Endothelial cell of umbilical vein (primary cell): Measurements from ENCODE around the gene BATF. TPM values are rescaled to one million over a fixed set of nuclear protein-coding genes. Genes with fewer than 3 reads are reported as not detected.
"Not testable (repeated sequence)": the region's sequence is repeated elsewhere in the genome, so short reads cannot be mapped to it uniquely, and the experiment has no call there.

ENCODE experiments used
- Bru-seq: library from RNA; stranded (reverse); fragments of 400-500 nt; gene quantifications from one replicate; lab custom pipeline; 2021; lab: Mats Ljungman, UMichigan
- BruChase-seq, 2 experiments: library from RNA; stranded (reverse); fragments of 400-500 nt; gene quantifications; one replicate each; lab custom pipeline; 2021; lab: Mats Ljungman, UMichigan
- BruUV-seq: library from RNA; stranded (reverse); fragments of 400-500 nt; replicated peaks from 2 replicates; lab custom pipeline; 2021; lab: Mats Ljungman, UMichigan
- CTCF ChIA-PET: fragments of 300-600, 350-600 bp; sonication (Branson Sonifier 250); formaldehyde crosslinking; loops from one replicate; lab custom pipeline; 2021; ENCODE audit warnings: antibody characterized with exemption, inconsistent platforms; lab: Charles Lee
- POLR2A ChIA-PET: fragments of 300-600, 350-600 bp; sonication (Branson Sonifier 250); formaldehyde crosslinking; loops from one replicate; lab custom pipeline; 2021; ENCODE audit warnings: antibody characterized with exemption, inconsistent platforms; lab: Charles Lee
- DNase-seq: peaks from one replicate; pipeline ENCODE4 v3.0.0-alpha.2; 2011; ENCODE audit warnings: low read depth, low spot score
- FAIRE-seq: peaks from 2 replicates; lab custom pipeline; 2011; peaks lifted over from hg19 to GRCh38; lab: Jason Lieb, UNC
- H2AFZ ChIP-seq: 2 replicates; pipeline ENCODE4 v1.6.0; 2012; ENCODE audit warnings: low read depth, low read length, control low read depth, inconsistent platforms
- H3K27ac ChIP-seq: 2 replicates; pipeline ENCODE4 v1.5.1; 2011; ENCODE audit warnings: low read depth, mild to moderate bottlenecking, control low read depth, low read length, moderate library complexity; ENCODE audit not compliant: insufficient read depth
- H3K27me3 ChIP-seq, 2 experiments: 2 replicates each; pipeline versions ENCODE4 v1.6.0 to v1.6.1; 2011; ENCODE audit warnings: low read length in 2 of 2, mixed read lengths in 1 of 2; ENCODE audit not compliant: control insufficient read depth in 2 of 2, insufficient read depth in 2 of 2
- H3K36me3 ChIP-seq, 2 experiments: 2 replicates in 1 of 2; 3 replicates in 1 of 2; pipeline ENCODE4 v1.5.1; 2011; ENCODE audit warnings: low read length in 2 of 2, mild to moderate bottlenecking in 1 of 2, moderate library complexity in 1 of 2; ENCODE audit not compliant: control insufficient read depth in 2 of 2, insufficient read depth in 2 of 2; ENCODE audit errors: extremely low read depth in 1 of 2
- H3K4me1 ChIP-seq: 3 replicates; pipeline ENCODE4 v1.5.1; 2011; ENCODE audit warnings: mild to moderate bottlenecking, low read length; ENCODE audit not compliant: control insufficient read depth, insufficient read depth; ENCODE audit errors: extremely low read depth
- H3K4me2 ChIP-seq: 2 replicates; pipeline ENCODE4 v1.6.1; 2011; ENCODE audit warnings: low read length, control low read depth, mixed read lengths; ENCODE audit not compliant: insufficient read depth
- H3K4me3 ChIP-seq, 3 experiments: fragments of 200-600 bp in 1 of 3; sonication (generic), shearing (Covaris generic) in 1 of 3; replicated peaks in 1 of 3; 2 replicates each; pipeline ENCODE4 v1.5.1; 2011 to 2016; ENCODE audit warnings: control low read depth in 3 of 3, low read length in 3 of 3, mild to moderate bottlenecking in 2 of 3, inconsistent platforms in 1 of 3, low read depth in 1 of 3, moderate library complexity in 1 of 3; ENCODE audit not compliant: insufficient read depth in 1 of 3
- H3K79me2 ChIP-seq: 2 replicates; pipeline ENCODE4 v1.6.0; 2012; ENCODE audit warnings: low read length, inconsistent platforms; ENCODE audit not compliant: control insufficient read depth, insufficient read depth
- H3K9ac ChIP-seq: replicated peaks from 2 replicates; pipeline ENCODE3; 2011; ENCODE audit warnings: low read length, control low read depth; ENCODE audit not compliant: insufficient read depth; ENCODE audit errors: extremely low read depth
- H3K9me1 ChIP-seq: replicated peaks from 3 replicates; pipeline ENCODE4 v1.6.0; 2011; ENCODE audit warnings: mild to moderate bottlenecking, low read length; ENCODE audit not compliant: control insufficient read depth, insufficient read depth; ENCODE audit errors: extremely low read depth
- H3K9me3 ChIP-seq: replicated peaks from 2 replicates; pipeline ENCODE4 v1.5.1; 2012; ENCODE audit warnings: low read length, inconsistent platforms; ENCODE audit not compliant: control insufficient read depth, insufficient read depth
- H4K20me1 ChIP-seq: replicated peaks from 2 replicates; pipeline ENCODE3; 2011; ENCODE audit warnings: mild to moderate bottlenecking, low read length; ENCODE audit not compliant: control insufficient read depth, insufficient read depth; ENCODE audit errors: extremely low read depth
- EZH2 ChIP-seq: IDR thresholded peaks from 2 replicates; pipeline ENCODE4 v1.6.1; 2012; ENCODE audit warnings: borderline replicate concordance, low read depth, mild to moderate bottlenecking, moderate library complexity, low read length, inconsistent platforms; ENCODE audit not compliant: severe bottlenecking
- JUN ChIP-seq: IDR thresholded peaks from 2 replicates; pipeline ENCODE4 v1.6.1; 2011; ENCODE audit warnings: borderline replicate concordance, low read depth; ENCODE audit not compliant: insufficient read length, insufficient read depth
- MAX ChIP-seq: IDR thresholded peaks from 2 replicates; pipeline ENCODE4 v1.6.1; 2011; ENCODE audit not compliant: insufficient read depth, insufficient read length
- MYC ChIP-seq: IDR thresholded peaks from one replicate; pipeline ENCODE4 v1.6.1; 2011; ENCODE audit warnings: mild to moderate bottlenecking, low read depth, low read length
- POLR2A ChIP-seq: IDR thresholded peaks from 2 replicates; pipeline ENCODE4 v1.6.1; 2012; ENCODE audit warnings: low read depth, mild to moderate bottlenecking, control low read depth, low read length
- dilution Hi-C: fragments of 300-500 bp; cut with MboI; formaldehyde crosslinking; loops from one replicate; pipeline ENCODE4 v1.15.0; 2019; ENCODE audit warnings: low sequenced_read_pairs; ENCODE audit not compliant: extremely low pct_ligation_motif_present
- intact Hi-C: fragments of 100-400 bp; cut with micrococcal nuclease; formaldehyde crosslinking; loops from one replicate; pipeline ENCODE4 v1.10.0; 2022
- long read RNA-seq: library from polyadenylated mRNA; stranded (forward); transcript quantifications from one replicate; pipeline ENCODE4 v2.0.0, GENCODE V29; 2021
- polyA minus RNA-seq, 3 experiments: library from RNA; depleted of rRNA, polyadenylated mRNA; stranded (reverse); fragments of >200 nt; gene quantifications; 1 replicate in 1 of 3; 2 replicates in 2 of 3; pipeline ENCODE4 v1.2.3, GENCODE V29; 2011
- polyA plus RNA-seq, 4 experiments: library from polyadenylated mRNA; depleted of rRNA in 3 of 4; stranded (reverse) in 3 of 4; unstranded in 1 of 4; fragments of >200 nt; gene quantifications; 2 replicates each; pipeline versions ENCODE4 v1.2.1 to v1.2.3, GENCODE V29; 2011 to 2012; ENCODE audit warnings: missing spikeins in 1 of 4
- total RNA-seq: library from RNA; stranded (reverse); gene quantifications from 2 replicates; pipeline ENCODE4 v1.2.3, GENCODE V29; 2021

Gene BATF
- total RNA-seq, result not detected in 2 replicates
- polyA plus RNA-seq, result not detected in 2 replicates
- polyA plus RNA-seq (2011; cell fraction: cytosol; rRNA removed), result not detected in 2 replicates
- polyA plus RNA-seq (2011; cell fraction: nucleus; rRNA removed), result 0.28 TPM in 1 of 2 replicates, not detected in the other
- polyA plus RNA-seq (2012), result not detected in 2 replicates
- polyA minus RNA-seq, result not detected in 2 replicates
- polyA minus RNA-seq (2011; cell fraction: cytosol; rRNA and poly(A)+ RNA removed), result not detected
- polyA minus RNA-seq (2011; cell fraction: nucleus; rRNA and poly(A)+ RNA removed), result not detected in 2 replicates
- percentile 19 among the genes with signal in this experiment for Bru-seq, nascent RNA
- BruChase-seq, experiment 1, labeled RNA remaining after a 6-hour chase, result percentile 11 among the genes with signal in this experiment
- not detected for BruChase-seq, experiment 2, labeled RNA remaining after a 2-hour chase
- long read RNA-seq, result 0 reads

- Histone ChIP-seq H3K9me3 (no peaks in the 10 kb centered on the region), H4K20me1 (no peaks in the 10 kb centered on the region), H3K27ac (peak within 1 kb of the TSS; percentile 82), H3K4me3 (no peak within 1 kb of the TSS), H3K36me3 (no peaks in the 10 kb centered on the region), H2AFZ (no peak within 1 kb of the TSS), H3K79me2 (no peaks in the 10 kb centered on the region), H3K9me1 (no peaks in the 10 kb centered on the region), H3K27me3 (no peaks in the 10 kb centered on the region), H3K9ac (no peak within 1 kb of the TSS), H3K4me2 (peak within 1 kb of the TSS; percentile 83), H3K4me1 (peaks cover 25% of the 10 kb centered on the region)
- DNase-seq (no peak), FAIRE-seq (peak; percentile 24)
- POLR2A ChIA-PET, result interaction anchor here (0.5 kb wide), 1 partner anchor 635 kb away, joined by 3 read pairs; no protein-coding TSS in a partner anchor
- intact Hi-C loops (loop anchor here (5.0 kb wide), 1 partner anchor 125 kb away; no protein-coding TSS in a partner anchor), dilution Hi-C loops (no loop called here)
- CTCF ChIA-PET, result interaction anchor here (1.1 to 7.6 kb wide), 4 partner anchors 13 to 39 kb away, joined by 3 to 89 read pairs (median 8); no protein-coding TSS in a partner anchor
- TF ChIP-seq MAX (no peak), MYC (no peak), POLR2A (no peak), JUN (no peak), EZH2 (no peak)
- BruUV-seq, result no TSS peak
These were observed at the start of gene BATF for GRCh38 chr14:75522224-75522982. TSS of gene BATF (plus strand) at chr14:75522469. CDS start at chr14:75522683, 214 bp downstream.

- H3K27ac ChIP-seq, H3K4me1 ChIP-seq, H3K36me3 ChIP-seq, DNase-seq, H3K9me1 ChIP-seq, dilution Hi-C loops, H3K9me3 ChIP-seq, H4K20me1 ChIP-seq, H3K4me3 ChIP-seq, CTCF ChIA-PET, H2AFZ ChIP-seq, intact Hi-C loops, FAIRE-seq, H3K9ac ChIP-seq, H3K4me2 ChIP-seq, H3K27me3 ChIP-seq, BruUV-seq, POLR2A ChIA-PET, H3K79me2 ChIP-seq: not testable (repeated sequence)
These were observed 48.1 kb upstream of the BATF start for GRCh38 chr14:75474127-75474526.
